Measurements from ENCODE around the gene FMNL3.

The FMNL3 gene

GRCh38 chr12:49648712-49649003 is 58.5 kb downstream of the FMNL3 start:
- no peak for DNase-seq

GRCh38 chr12:49647827-49648711 is 59.1 kb downstream of the FMNL3 start:
- no peak for DNase-seq

GRCh38 chr12:49646871-49647654 is 60.1 kb downstream of the FMNL3 start:
- DNase-seq: no peak

GRCh38 chr12:49646331-49646830 is 60.8 kb downstream of the FMNL3 start:
- no peak for DNase-seq

- DNase-seq: no peak
Measured at GRCh38 chr12:49645146-49646039, 61.8 kb downstream of the FMNL3 start.

GRCh38 chr12:49644620-49644994 is 62.6 kb downstream of the FMNL3 start:
- peak; percentile 85 for DNase-seq

- DNase-seq: no peak
Measured at GRCh38 chr12:49643961-49644619, 63.1 kb downstream of the FMNL3 start.

- DNase-seq: no peak
Measured at GRCh38 chr12:49643135-49643534, 64.1 kb downstream of the FMNL3 start.

- DNase-seq: no peak
Measured at GRCh38 chr12:49642370-49642802, 64.8 kb downstream of the FMNL3 start.

GRCh38 chr12:49641748-49642369 is 65.3 kb downstream of the FMNL3 start:
- DNase-seq: no peak

- peak; percentile 45 for DNase-seq
Measured at GRCh38 chr12:49636979-49637755, 70.0 kb downstream of the FMNL3 start.

GRCh38 chr12:49636574-49636973 is 70.6 kb downstream of the FMNL3 start:
- DNase-seq: no peak

GRCh38 chr12:49635656-49636055 is 71.5 kb downstream of the FMNL3 start:
- DNase-seq: no peak

GRCh38 chr12:49635036-49635435 is 72.2 kb downstream of the FMNL3 start:
- DNase-seq: no peak

- DNase-seq: no peak
Measured at GRCh38 chr12:49633703-49634345, 73.4 kb downstream of the FMNL3 start.

- DNase-seq: no peak
Measured at GRCh38 chr12:49632986-49633702, 74.1 kb downstream of the FMNL3 start.

GRCh38 chr12:49632401-49632800 is 74.8 kb downstream of the FMNL3 start:
- no peak for DNase-seq

- DNase-seq: no peak
Measured at GRCh38 chr12:49631336-49631907, 75.8 kb downstream of the FMNL3 start.

GRCh38 chr12:49627752-49628360 is 79.3 kb downstream of the FMNL3 start:
- no peak for DNase-seq
